ENCODE results near the gene WIPF3. TPM values are rescaled to one million over a fixed set of nuclear protein-coding genes. Genes with fewer than 3 reads are reported as not detected.

WIPF3 gene
- total and polyA plus RNA-seq, 2 of the 4 experiments (the other 2 are of a cell fraction): not detected

GRCh38 chr7:29884399-29885272 is 78.3 kb downstream of the WIPF3 start:
- Histone ChIP-seq H3K36me3 (ENCODE audit: control insufficient read depth, insufficient read depth, low read length) (no peaks in the 10 kb centered on the region), H3K27me3 (ENCODE audit: control insufficient read depth, insufficient read depth, low read length) (peaks cover 37% of the 10 kb centered on the region), H3K4me1 (ENCODE audit: control insufficient read depth, insufficient read depth, low read length) (no peaks in the 10 kb centered on the region), H3K56ac (ENCODE audit: extremely low read depth, insufficient read depth, low read length) (no peak overlapping the region), H4K5ac (ENCODE audit: low read depth, low read length) (no peak overlapping the region), H3K27ac (ENCODE audit: insufficient read depth, low read length) (no peak overlapping the region), H3K9ac (ENCODE audit: low read depth, low read length) (no peak overlapping the region), H2AK9ac (replicated peaks; ENCODE audit: low read depth, low read length, poor library complexity) (no peak overlapping the region), H2BK15ac (ENCODE audit: low read depth, low read length) (no peak overlapping the region), H2BK120ac (ENCODE audit: low read depth, low read length) (no peak overlapping the region), H3K18ac (ENCODE audit: low read depth, low read length) (no peak overlapping the region), H3K14ac (replicated peaks; ENCODE audit: low read depth, low read length) (no peak overlapping the region), H4K8ac (ENCODE audit: low read depth in 2 of 2, low read length in 2 of 2) (no peak overlapping the region), H4K91ac (ENCODE audit: insufficient read depth, low read depth, low read length) (no peak overlapping the region), H3K4ac (ENCODE audit: low read depth, low read length) (no peak overlapping the region), H2AFZ (replicated peaks; ENCODE audit: low read length, poor library complexity) (no peak overlapping the region), H3K4me3 (ENCODE audit: insufficient read depth, low read depth, low read length) (no peak overlapping the region), H2BK5ac (ENCODE audit: low read depth, low read length, poor library complexity, severe bottlenecking) (no peak overlapping the region), H2BK20ac (ENCODE audit: low read depth, low read length) (no peak overlapping the region), H4K20me1 (ENCODE audit: insufficient read depth, low read length) (no peaks in the 10 kb centered on the region), H3K9me1 (ENCODE audit: insufficient read depth, low read length) (no peaks in the 10 kb centered on the region), H3K4me2 (ENCODE audit: low read depth, low read length) (no peak overlapping the region), H3K79me1 (ENCODE audit: low read depth in 1 of 2, low read length in 2 of 2) (no peaks in the 10 kb centered on the region), H2AK5ac (ENCODE audit: low read depth, low read length) (no peak overlapping the region), H3K23ac (ENCODE audit: low read depth, low read length) (no peak overlapping the region), H3K9me3 (ENCODE audit: control insufficient read depth, insufficient read depth, low read length) (no peaks in the 10 kb centered on the region)
- ChIA-PET POLR2A (ENCODE audit: unreplicated experiment) (no interaction called here), CTCF (interaction anchor here (1.1 kb wide), 1 partner anchor 11 kb away, joined by 3 read pairs; no protein-coding TSS in a partner anchor)
- intact Hi-C loops (cut with micrococcal nuclease): no loop called here
- BruUV-seq (replicated peaks): no TSS peak
- dilution Hi-C loops (cut with HindIII; ENCODE audit: low sequenced_read_pairs, unreplicated experiment): no loop called here
- WGBS, 2 experiments (ENCODE audit: extremely low coverage in 2 of 2, insufficient read length in 1 of 2): 30% methylated on average over 7 of the region's 28 CpGs; no CpG with 5 or more reads in 1 of the 2 experiments
- ATAC-seq (ENCODE audit: low read depth): no peak
- in situ Hi-C loops (cut with MboI; ENCODE audit: low sequenced_read_pairs): no loop called here
- DNase-seq: no peak
- TF ChIP-seq ELK1 (IDR thresholded peaks at IDR 0.05; ENCODE audit: borderline replicate concordance, low read depth, low read length) (no peak), BHLHE40 (IDR thresholded peaks at IDR 0.05; ENCODE audit: low read depth, low read length) (no peak), CTCF (conservative IDR thresholded peaks at IDR 0.05; ENCODE audit: low read depth, low read length) (no peak), USF2 (IDR thresholded peaks at IDR 0.05; ENCODE audit: low read depth, low read length) (no peak), CEBPB (IDR thresholded peaks at IDR 0.05; ENCODE audit: low read depth, low read length) (no peak), FOS (IDR thresholded peaks at IDR 0.05; ENCODE audit: low read depth, low read length) (no peak), RCOR1 (IDR thresholded peaks at IDR 0.05; ENCODE audit: insufficient replicate concordance, low read length) (no peak), SMC3 (IDR thresholded peaks at IDR 0.05; ENCODE audit: low read depth, low read length) (no peak), POLR2A (IDR thresholded peaks at IDR 0.05; ENCODE audit: low read depth, low read length) (no peak), NFE2L2 (IDR thresholded peaks at IDR 0.05; ENCODE audit: low read depth, low read length) (no peak), MXI1 (IDR thresholded peaks at IDR 0.05; ENCODE audit: borderline replicate concordance, low read depth, low read length) (no peak), RAD21 (IDR thresholded peaks at IDR 0.05; ENCODE audit: low read length) (no peak), MAZ (IDR thresholded peaks at IDR 0.05; ENCODE audit: borderline replicate concordance, low read depth, low read length) (no peak), RFX5 (IDR thresholded peaks at IDR 0.05; ENCODE audit: low read depth, low read length) (no peak), CHD1 (IDR thresholded peaks at IDR 0.05; ENCODE audit: low read depth, low read length) (no peak)

Measured in IMR-90 (cell line).